ENCODE results near the gene LAMA3. TPM values are rescaled to one million over a fixed set of nuclear protein-coding genes. Genes with fewer than 3 reads are reported as not detected.

Gene LAMA3
- total RNA-seq, 1 experiment from 2014 or later, result 34.6 TPM

GRCh38 chr18:23673725-23674124 is 15.5 kb upstream of the LAMA3 start:
- H3K4me3 ChIP-seq (ENCODE audit: low read depth, low read length), result no peak overlapping the region
- no peaks in the 10 kb centered on the region for H3K27me3 Mint-ChIP-seq (ENCODE audit: insufficient read depth, unreplicated experiment)
- no peak overlapping the region for H3K4me3 Mint-ChIP-seq (ENCODE audit: unreplicated experiment)
- no peaks in the 10 kb centered on the region for H3K4me1 ChIP-seq
- ChIA-PET CTCF (interaction anchor here (0.7 kb wide), 1 partner anchor 35 kb away, joined by 4 read pairs; no protein-coding TSS in a partner anchor), POLR2A (no interaction called here)
- H3K4me1 Mint-ChIP-seq (ENCODE audit: low read depth, unreplicated experiment), result no peaks in the 10 kb centered on the region
- H3K36me3 Mint-ChIP-seq (ENCODE audit: insufficient read depth, unreplicated experiment), result no peaks in the 10 kb centered on the region
- intact Hi-C loops (cut with micrococcal nuclease; ENCODE audit: unreplicated experiment), result no loop called here
- H3K27me3 ChIP-seq (replicated peaks; ENCODE audit: control insufficient read depth, insufficient read depth, low read length), result no peaks in the 10 kb centered on the region
- H3K9me3 Mint-ChIP-seq (ENCODE audit: unreplicated experiment), result no peaks in the 10 kb centered on the region
- no peak overlapping the region for H3K27ac Mint-ChIP-seq (ENCODE audit: unreplicated experiment)
- H3K36me3 ChIP-seq (ENCODE audit: control insufficient read depth, insufficient read depth, low read length), result no peaks in the 10 kb centered on the region
- TF ChIP-seq CTCF (IDR thresholded peaks at IDR 0.05; ENCODE audit: insufficient read depth in 1 of 2, low read depth in 1 of 2, low read length in 1 of 2, severe bottlenecking in 1 of 2, unreplicated experiment in 1 of 2), result no peak
- BruUV-seq (replicated peaks), result no TSS peak
- DNase-seq, result no peak
- no peaks in the 10 kb centered on the region for H3K9me3 ChIP-seq

- CTCF ChIA-PET, result no interaction called here
These were observed 14.0 kb upstream of the LAMA3 start for GRCh38 chr18:23675236-23675635.

GRCh38 chr18:23675896-23676295 is 13.4 kb upstream of the LAMA3 start:
- Mint-ChIP-seq H3K4me1 (ENCODE audit: low read depth, unreplicated experiment) (no peaks in the 10 kb centered on the region), H3K4me3 (ENCODE audit: unreplicated experiment) (no peak overlapping the region), H3K36me3 (ENCODE audit: insufficient read depth, unreplicated experiment) (no peaks in the 10 kb centered on the region), H3K27ac (ENCODE audit: unreplicated experiment) (no peak overlapping the region), H3K27me3 (ENCODE audit: insufficient read depth, unreplicated experiment) (no peaks in the 10 kb centered on the region), H3K9me3 (ENCODE audit: unreplicated experiment) (no peaks in the 10 kb centered on the region)
- POLR2A ChIA-PET, result no interaction called here
- no peaks in the 10 kb centered on the region for H3K36me3 ChIP-seq (ENCODE audit: control insufficient read depth, insufficient read depth, low read length)
- no peak for TF ChIP-seq CTCF (IDR thresholded peaks at IDR 0.05; ENCODE audit: insufficient read depth in 1 of 2, low read depth in 1 of 2, low read length in 1 of 2, severe bottlenecking in 1 of 2, unreplicated experiment in 1 of 2)
- no peak overlapping the region for H3K4me3 ChIP-seq (ENCODE audit: low read depth, low read length)
- H3K4me1 ChIP-seq, result no peaks in the 10 kb centered on the region
- no TSS peak for BruUV-seq (replicated peaks)
- H3K27me3 ChIP-seq (replicated peaks; ENCODE audit: control insufficient read depth, insufficient read depth, low read length), result no peaks in the 10 kb centered on the region
- H3K9me3 ChIP-seq, result no peaks in the 10 kb centered on the region
- no peak for DNase-seq
- CTCF ChIA-PET, result no interaction called here
- intact Hi-C loops (cut with micrococcal nuclease; ENCODE audit: unreplicated experiment), result no loop called here

More at GRCh38 chr18:23675236-23675635, 14.0 kb upstream of the LAMA3 start:
- BruUV-seq (replicated peaks), result no TSS peak
- Mint-ChIP-seq H3K4me3 (ENCODE audit: unreplicated experiment) (no peak overlapping the region), H3K9me3 (ENCODE audit: unreplicated experiment) (no peaks in the 10 kb centered on the region), H3K27me3 (ENCODE audit: insufficient read depth, unreplicated experiment) (no peaks in the 10 kb centered on the region), H3K36me3 (ENCODE audit: insufficient read depth, unreplicated experiment) (no peaks in the 10 kb centered on the region), H3K27ac (ENCODE audit: unreplicated experiment) (no peak overlapping the region), H3K4me1 (ENCODE audit: low read depth, unreplicated experiment) (no peaks in the 10 kb centered on the region)
- intact Hi-C loops (cut with micrococcal nuclease; ENCODE audit: unreplicated experiment), result no loop called here
- no peak for TF ChIP-seq CTCF (IDR thresholded peaks at IDR 0.05; ENCODE audit: insufficient read depth in 1 of 2, low read depth in 1 of 2, low read length in 1 of 2, severe bottlenecking in 1 of 2, unreplicated experiment in 1 of 2)
- POLR2A ChIA-PET, result no interaction called here
- DNase-seq, result no peak
- H3K4me3 ChIP-seq (ENCODE audit: low read depth, low read length), result no peak overlapping the region
- no peaks in the 10 kb centered on the region for H3K9me3 ChIP-seq
- no peaks in the 10 kb centered on the region for H3K27me3 ChIP-seq (replicated peaks; ENCODE audit: control insufficient read depth, insufficient read depth, low read length)
- H3K36me3 ChIP-seq (ENCODE audit: control insufficient read depth, insufficient read depth, low read length), result no peaks in the 10 kb centered on the region
- no peaks in the 10 kb centered on the region for H3K4me1 ChIP-seq
